Upper lobe of left lung (tissue), 4 donors: Measurements from ENCODE around the gene FRMPD4.

Experiments used
- CTCF ChIP-seq, 6 experiments: fragments of 450-650 bp in 4 of 6; fragments of 200-600 bp in 2 of 6; sonication (generic) in 2 of 6; IDR thresholded peaks; one replicate each; pipeline ENCODE4 v1.5.1; 2016 to 2019; ENCODE audit warnings: antibody characterized with exemption in 6 of 6
- EP300 ChIP-seq, 4 donors: sonication (generic); formaldehyde crosslinking; IDR thresholded peaks; one replicate each; pipeline ENCODE4 v1.5.1; 2017; ENCODE audit warnings: antibody characterized with exemption in 4 of 4, control low read depth in 2 of 4
- POLR2A ChIP-seq, 4 donors: fragments of 450-650 bp; IDR thresholded peaks; one replicate each; pipeline ENCODE4 v1.5.1; 2016 to 2017; ENCODE audit warnings: antibody characterized with exemption in 4 of 4, mild to moderate bottlenecking in 2 of 4
- POLR2AphosphoS5 ChIP-seq, 2 donors: sonication (generic); formaldehyde crosslinking; IDR thresholded peaks; one replicate each; pipeline ENCODE4 v1.5.1; 2017; ENCODE audit warnings: antibody characterized with exemption in 2 of 2

- TF ChIP-seq CTCF (IDR thresholded peaks at IDR 0.05): no peak
- TF ChIP-seq POLR2A (IDR thresholded peaks at IDR 0.05): no peak
- no peak for TF ChIP-seq POLR2AphosphoS5 (IDR thresholded peaks at IDR 0.05)
- TF ChIP-seq EP300 (IDR thresholded peaks at IDR 0.05): no peak
Observed at GRCh38 chrX:12488220-12488619, 349.9 kb downstream of the FRMPD4 start.
